HL-60 (cell line): ENCODE data around the gene ITGA3.

Source experiments
- DNase-seq, 2 experiments: peaks; one replicate each; pipeline ENCODE4 v3.0.0-alpha.2; 2010 to 2020; ENCODE audit warnings: low read depth in 1 of 2, low spot score in 1 of 2
- H3K27ac ChIP-seq: fragments of 250-450 bp; sonication (Bioruptor Pico); replicated peaks from 2 replicates; pipeline ENCODE4 v1.5.1; 2020; ENCODE audit warnings: mild to moderate bottlenecking, moderate library complexity
- H3K27me3 ChIP-seq: fragments of 250-450 bp; sonication (Bioruptor Pico); 2 replicates; pipeline ENCODE4 v1.5.1; 2021; ENCODE audit warnings: mild to moderate bottlenecking, moderate library complexity; ENCODE audit not compliant: insufficient read depth, poor library complexity, severe bottlenecking
- H3K4me3 ChIP-seq: replicated peaks from 2 replicates; pipeline ENCODE4 v1.5.1; 2011; ENCODE audit warnings: mild to moderate bottlenecking, control low read depth, low read length; ENCODE audit not compliant: insufficient read depth
- GABPA ChIP-seq: IDR thresholded peaks from 2 replicates; pipeline ENCODE4 v1.6.1; 2012; ENCODE audit warnings: low read depth
- POLR2AphosphoS5 ChIP-seq: IDR thresholded peaks from 2 replicates; pipeline ENCODE4 v1.6.1; 2012; ENCODE audit warnings: low read depth
- SPI1 ChIP-seq: IDR thresholded peaks from 2 replicates; pipeline ENCODE4 v1.6.1; 2012; ENCODE audit warnings: low read depth, mild to moderate bottlenecking, borderline replicate concordance
- TF ChIP-seq, protein P1 (sequence below): IDR thresholded peaks from 2 replicates; pipeline ENCODE4 v1.6.1; 2012; ENCODE audit warnings: low read depth; ENCODE audit not compliant: insufficient replicate concordance
- TF ChIP-seq, protein P2 (sequence below): IDR thresholded peaks from one replicate; pipeline ENCODE4 v1.5.1; 2011; ENCODE audit warnings: low read length, control low read depth, inconsistent platforms; ENCODE audit not compliant: insufficient read depth

Gene ITGA3

DNA sequence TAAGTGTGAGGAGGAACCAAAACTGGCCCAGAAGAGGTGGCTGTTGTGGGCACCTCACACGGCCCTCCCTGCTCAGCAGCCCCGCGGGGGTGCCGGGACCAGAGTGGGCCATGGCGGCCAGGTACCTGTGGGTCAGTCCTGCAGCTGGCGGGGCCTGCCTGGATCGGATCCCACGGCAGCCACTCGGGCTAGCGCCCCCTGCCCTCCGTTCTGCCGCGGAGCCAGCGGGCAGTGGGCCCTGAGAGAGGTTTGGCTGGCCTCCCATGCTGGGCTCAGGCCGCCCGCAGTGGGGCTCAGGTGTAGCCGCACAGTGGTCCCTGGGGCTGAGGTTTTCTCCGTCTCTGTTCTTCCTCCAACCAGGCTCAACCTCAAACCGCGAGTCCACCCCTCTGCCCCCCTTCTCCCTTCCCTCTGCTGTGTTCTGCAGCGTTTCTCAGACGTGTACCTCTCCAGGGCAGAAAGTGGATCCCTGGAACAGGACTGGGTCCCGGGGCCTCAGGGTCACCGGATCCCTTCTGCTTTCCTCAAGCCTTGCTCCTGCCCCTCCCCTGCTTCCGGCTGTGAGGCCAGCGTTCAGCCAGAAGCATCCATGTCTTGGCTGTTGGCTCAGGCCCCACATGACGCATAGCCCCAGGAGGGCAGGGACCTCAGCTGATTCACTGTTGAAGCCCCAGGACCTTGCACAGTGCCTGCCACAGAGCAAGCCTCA is 28.6 kb upstream of the ITGA3 start:
- no peak overlapping the region for H3K4me3 ChIP-seq
- no peak overlapping the region for H3K27ac ChIP-seq

DNA sequence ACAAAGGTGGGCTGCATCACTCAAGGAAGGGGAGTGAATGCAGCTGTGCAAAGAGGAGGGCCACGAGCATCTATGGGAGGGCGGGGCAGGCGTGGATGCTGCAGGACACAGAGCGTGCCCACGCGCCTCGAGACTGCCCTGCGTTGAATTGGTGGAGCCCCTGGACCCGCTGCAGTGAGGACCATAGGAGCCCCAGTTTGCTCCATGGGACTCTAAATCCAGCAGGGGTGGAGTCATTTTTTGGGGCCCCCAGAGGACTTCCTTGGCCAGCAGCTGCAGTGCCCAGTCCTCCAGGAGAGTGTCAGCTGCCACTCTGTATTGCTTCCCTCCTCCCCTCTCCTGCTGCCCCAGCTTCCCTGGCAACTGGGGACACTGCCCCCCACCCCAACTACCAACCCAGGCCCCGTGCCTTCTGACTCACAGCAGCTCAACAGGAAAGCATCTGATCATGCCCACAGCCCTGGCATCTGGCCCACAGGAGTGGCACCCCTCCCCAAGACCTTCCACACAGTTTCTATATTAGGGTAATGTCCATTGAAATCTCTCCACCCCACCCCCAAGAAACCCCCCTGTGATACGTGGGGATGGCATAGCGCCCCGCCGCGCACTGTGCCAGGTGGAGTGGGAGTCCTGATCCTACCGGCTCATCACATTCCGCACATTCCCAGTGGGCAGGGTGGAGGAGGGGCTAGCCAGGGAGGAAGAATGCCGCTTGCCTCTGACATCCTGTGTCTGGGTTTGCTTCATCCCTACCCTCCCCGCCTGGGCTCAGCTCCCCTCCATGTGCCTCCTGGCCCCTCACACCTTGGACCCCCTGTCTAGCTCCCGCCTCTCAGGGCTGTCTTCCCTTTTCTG is 27.8 kb upstream of the ITGA3 start:
- TF ChIP-seq SPI1 (no peak), GABPA (no peak), POLR2AphosphoS5 (no peak)
- TF ChIP-seq, protein P1, sequence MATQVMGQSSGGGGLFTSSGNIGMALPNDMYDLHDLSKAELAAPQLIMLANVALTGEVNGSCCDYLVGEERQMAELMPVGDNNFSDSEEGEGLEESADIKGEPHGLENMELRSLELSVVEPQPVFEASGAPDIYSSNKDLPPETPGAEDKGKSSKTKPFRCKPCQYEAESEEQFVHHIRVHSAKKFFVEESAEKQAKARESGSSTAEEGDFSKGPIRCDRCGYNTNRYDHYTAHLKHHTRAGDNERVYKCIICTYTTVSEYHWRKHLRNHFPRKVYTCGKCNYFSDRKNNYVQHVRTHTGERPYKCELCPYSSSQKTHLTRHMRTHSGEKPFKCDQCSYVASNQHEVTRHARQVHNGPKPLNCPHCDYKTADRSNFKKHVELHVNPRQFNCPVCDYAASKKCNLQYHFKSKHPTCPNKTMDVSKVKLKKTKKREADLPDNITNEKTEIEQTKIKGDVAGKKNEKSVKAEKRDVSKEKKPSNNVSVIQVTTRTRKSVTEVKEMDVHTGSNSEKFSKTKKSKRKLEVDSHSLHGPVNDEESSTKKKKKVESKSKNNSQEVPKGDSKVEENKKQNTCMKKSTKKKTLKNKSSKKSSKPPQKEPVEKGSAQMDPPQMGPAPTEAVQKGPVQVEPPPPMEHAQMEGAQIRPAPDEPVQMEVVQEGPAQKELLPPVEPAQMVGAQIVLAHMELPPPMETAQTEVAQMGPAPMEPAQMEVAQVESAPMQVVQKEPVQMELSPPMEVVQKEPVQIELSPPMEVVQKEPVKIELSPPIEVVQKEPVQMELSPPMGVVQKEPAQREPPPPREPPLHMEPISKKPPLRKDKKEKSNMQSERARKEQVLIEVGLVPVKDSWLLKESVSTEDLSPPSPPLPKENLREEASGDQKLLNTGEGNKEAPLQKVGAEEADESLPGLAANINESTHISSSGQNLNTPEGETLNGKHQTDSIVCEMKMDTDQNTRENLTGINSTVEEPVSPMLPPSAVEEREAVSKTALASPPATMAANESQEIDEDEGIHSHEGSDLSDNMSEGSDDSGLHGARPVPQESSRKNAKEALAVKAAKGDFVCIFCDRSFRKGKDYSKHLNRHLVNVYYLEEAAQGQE, result no peak
- TF ChIP-seq, protein P2, sequence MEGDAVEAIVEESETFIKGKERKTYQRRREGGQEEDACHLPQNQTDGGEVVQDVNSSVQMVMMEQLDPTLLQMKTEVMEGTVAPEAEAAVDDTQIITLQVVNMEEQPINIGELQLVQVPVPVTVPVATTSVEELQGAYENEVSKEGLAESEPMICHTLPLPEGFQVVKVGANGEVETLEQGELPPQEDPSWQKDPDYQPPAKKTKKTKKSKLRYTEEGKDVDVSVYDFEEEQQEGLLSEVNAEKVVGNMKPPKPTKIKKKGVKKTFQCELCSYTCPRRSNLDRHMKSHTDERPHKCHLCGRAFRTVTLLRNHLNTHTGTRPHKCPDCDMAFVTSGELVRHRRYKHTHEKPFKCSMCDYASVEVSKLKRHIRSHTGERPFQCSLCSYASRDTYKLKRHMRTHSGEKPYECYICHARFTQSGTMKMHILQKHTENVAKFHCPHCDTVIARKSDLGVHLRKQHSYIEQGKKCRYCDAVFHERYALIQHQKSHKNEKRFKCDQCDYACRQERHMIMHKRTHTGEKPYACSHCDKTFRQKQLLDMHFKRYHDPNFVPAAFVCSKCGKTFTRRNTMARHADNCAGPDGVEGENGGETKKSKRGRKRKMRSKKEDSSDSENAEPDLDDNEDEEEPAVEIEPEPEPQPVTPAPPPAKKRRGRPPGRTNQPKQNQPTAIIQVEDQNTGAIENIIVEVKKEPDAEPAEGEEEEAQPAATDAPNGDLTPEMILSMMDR, result no peak
- no peak for DNase-seq
- Histone ChIP-seq H3K27me3 (peaks cover 16% of the 10 kb centered on the region), H3K4me3 (no peak overlapping the region), H3K27ac (no peak overlapping the region)

More for the DNA sequence above, 28.6 kb upstream of the ITGA3 start:
- peaks cover 16% of the 10 kb centered on the region for H3K27me3 ChIP-seq
- DNase-seq, result no peak
- no peak for TF ChIP-seq GABPA
- no peak for TF ChIP-seq SPI1
- TF ChIP-seq, protein P1, result no peak
- no peak for TF ChIP-seq POLR2AphosphoS5
- TF ChIP-seq, protein P2, result no peak

DNA sequence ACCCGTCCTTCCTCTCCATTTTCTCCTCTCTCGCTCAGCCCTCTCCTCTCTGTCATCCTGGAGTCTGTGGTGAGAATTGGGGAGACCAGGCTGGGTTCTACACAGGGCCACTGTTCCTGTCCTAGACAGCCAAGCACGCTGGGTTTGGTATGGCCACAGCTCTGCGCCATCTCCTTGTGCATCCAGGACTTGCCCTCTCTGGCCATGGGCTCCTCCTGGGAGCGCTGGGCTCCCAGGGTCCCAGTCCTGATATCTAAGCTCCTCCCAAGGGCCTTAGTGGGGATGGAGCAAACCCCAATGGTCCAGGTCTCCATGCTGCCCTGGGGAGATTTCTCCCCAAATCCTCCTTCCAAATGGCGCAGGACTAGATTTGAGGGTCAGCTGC is 27.2 kb upstream of the ITGA3 start:
- Histone ChIP-seq H3K27me3 (peaks cover 17% of the 10 kb centered on the region), H3K27ac (no peak overlapping the region), H3K4me3 (no peak overlapping the region)
- DNase-seq, result no peak
- TF ChIP-seq, protein P2, result no peak
- TF ChIP-seq SPI1, result no peak
- no peak for TF ChIP-seq GABPA
- no peak for TF ChIP-seq POLR2AphosphoS5
- TF ChIP-seq, protein P1, result no peak
